ENCODE measurements around the gene IL2RA. TPM values are rescaled to one million over a fixed set of nuclear protein-coding genes. Genes with fewer than 3 reads are reported as not detected.

Gene IL2RA
- total and polyA plus RNA-seq, 9 of the 15 experiments (the other 6 are each of a cell fraction or from before 2014, with no cell fraction given) = 0.95 TPM; not detected in 8

DNA sequence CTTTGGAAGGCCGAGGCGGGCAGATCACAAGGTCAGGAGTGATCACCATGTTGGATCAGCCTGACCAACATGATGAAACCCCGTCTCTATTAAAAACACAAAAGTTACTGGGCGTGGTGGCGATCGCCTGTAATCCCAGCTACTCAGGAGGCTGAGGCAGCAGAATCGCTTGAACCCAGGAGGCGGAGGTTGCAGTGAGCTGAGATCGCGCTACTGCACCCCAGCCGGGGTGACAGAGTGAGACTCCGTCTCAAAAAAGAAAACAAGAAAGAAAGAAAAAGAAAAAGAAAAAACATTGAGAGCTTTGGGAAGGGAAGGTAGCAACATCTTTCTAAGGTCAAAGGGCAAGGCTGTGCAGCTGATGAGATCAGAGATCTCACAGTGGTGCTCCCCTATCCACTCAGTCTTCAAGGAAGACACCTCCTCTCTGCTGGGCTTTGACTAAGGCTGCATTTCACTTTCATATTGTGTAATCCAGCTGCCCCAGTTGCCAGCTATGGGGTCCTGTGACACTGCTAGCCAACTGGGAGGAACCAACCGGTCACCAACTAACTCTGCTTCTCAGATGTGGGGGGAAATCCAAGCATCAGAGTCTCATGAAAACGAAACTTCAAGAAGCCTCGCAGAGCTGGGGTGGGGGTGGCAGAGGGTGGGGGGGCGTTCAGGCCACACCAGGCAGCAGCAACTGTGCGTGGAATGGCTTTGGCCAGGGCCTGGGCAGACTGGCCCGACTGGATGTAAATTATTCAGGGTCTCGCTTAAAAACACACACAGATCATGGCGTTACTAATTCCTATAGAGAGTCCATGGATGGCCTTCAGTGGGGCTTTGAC, 86.3 kb downstream of the IL2RA start (continued):
- no peak for TF ChIP-seq SRSF7 (optimal IDR thresholded peaks at IDR 0.05; ENCODE audit: low read depth, low read length)
- no peak for TF ChIP-seq TGIF2 (CRISPR knock-in tag; IDR thresholded peaks at IDR 0.05)
- TF ChIP-seq, protein P1, sequence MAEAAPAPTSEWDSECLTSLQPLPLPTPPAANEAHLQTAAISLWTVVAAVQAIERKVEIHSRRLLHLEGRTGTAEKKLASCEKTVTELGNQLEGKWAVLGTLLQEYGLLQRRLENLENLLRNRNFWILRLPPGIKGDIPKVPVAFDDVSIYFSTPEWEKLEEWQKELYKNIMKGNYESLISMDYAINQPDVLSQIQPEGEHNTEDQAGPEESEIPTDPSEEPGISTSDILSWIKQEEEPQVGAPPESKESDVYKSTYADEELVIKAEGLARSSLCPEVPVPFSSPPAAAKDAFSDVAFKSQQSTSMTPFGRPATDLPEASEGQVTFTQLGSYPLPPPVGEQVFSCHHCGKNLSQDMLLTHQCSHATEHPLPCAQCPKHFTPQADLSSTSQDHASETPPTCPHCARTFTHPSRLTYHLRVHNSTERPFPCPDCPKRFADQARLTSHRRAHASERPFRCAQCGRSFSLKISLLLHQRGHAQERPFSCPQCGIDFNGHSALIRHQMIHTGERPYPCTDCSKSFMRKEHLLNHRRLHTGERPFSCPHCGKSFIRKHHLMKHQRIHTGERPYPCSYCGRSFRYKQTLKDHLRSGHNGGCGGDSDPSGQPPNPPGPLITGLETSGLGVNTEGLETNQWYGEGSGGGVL (CRISPR knock-in tag; IDR thresholded peaks at IDR 0.05) = no peak
- TF ChIP-seq ZNF212 (CRISPR knock-in tag; IDR thresholded peaks at IDR 0.05) = no peak
- no peak for TF ChIP-seq SRF (CRISPR knock-in tag; IDR thresholded peaks at IDR 0.05)
- no peak for TF ChIP-seq POLR2AphosphoS2 (IDR thresholded peaks at IDR 0.05; ENCODE audit: low read length)
- no peak for TF ChIP-seq FOXJ3 (CRISPR knock-in tag; IDR thresholded peaks at IDR 0.05)
- 0 out of 2 replicates have a peak, but pooled peaks have one; percentile 17 for TF ChIP-seq ZBTB7A (IDR thresholded peaks at IDR 0.05; ENCODE audit: borderline replicate concordance, control insufficient read depth, low read depth, low read length)
- TF ChIP-seq ZNF778 (CRISPR knock-in tag; IDR thresholded peaks at IDR 0.05) = no peak
- no peak for TF ChIP-seq ZZZ3 (IDR thresholded peaks at IDR 0.05)
- TF ChIP-seq, protein P2, sequence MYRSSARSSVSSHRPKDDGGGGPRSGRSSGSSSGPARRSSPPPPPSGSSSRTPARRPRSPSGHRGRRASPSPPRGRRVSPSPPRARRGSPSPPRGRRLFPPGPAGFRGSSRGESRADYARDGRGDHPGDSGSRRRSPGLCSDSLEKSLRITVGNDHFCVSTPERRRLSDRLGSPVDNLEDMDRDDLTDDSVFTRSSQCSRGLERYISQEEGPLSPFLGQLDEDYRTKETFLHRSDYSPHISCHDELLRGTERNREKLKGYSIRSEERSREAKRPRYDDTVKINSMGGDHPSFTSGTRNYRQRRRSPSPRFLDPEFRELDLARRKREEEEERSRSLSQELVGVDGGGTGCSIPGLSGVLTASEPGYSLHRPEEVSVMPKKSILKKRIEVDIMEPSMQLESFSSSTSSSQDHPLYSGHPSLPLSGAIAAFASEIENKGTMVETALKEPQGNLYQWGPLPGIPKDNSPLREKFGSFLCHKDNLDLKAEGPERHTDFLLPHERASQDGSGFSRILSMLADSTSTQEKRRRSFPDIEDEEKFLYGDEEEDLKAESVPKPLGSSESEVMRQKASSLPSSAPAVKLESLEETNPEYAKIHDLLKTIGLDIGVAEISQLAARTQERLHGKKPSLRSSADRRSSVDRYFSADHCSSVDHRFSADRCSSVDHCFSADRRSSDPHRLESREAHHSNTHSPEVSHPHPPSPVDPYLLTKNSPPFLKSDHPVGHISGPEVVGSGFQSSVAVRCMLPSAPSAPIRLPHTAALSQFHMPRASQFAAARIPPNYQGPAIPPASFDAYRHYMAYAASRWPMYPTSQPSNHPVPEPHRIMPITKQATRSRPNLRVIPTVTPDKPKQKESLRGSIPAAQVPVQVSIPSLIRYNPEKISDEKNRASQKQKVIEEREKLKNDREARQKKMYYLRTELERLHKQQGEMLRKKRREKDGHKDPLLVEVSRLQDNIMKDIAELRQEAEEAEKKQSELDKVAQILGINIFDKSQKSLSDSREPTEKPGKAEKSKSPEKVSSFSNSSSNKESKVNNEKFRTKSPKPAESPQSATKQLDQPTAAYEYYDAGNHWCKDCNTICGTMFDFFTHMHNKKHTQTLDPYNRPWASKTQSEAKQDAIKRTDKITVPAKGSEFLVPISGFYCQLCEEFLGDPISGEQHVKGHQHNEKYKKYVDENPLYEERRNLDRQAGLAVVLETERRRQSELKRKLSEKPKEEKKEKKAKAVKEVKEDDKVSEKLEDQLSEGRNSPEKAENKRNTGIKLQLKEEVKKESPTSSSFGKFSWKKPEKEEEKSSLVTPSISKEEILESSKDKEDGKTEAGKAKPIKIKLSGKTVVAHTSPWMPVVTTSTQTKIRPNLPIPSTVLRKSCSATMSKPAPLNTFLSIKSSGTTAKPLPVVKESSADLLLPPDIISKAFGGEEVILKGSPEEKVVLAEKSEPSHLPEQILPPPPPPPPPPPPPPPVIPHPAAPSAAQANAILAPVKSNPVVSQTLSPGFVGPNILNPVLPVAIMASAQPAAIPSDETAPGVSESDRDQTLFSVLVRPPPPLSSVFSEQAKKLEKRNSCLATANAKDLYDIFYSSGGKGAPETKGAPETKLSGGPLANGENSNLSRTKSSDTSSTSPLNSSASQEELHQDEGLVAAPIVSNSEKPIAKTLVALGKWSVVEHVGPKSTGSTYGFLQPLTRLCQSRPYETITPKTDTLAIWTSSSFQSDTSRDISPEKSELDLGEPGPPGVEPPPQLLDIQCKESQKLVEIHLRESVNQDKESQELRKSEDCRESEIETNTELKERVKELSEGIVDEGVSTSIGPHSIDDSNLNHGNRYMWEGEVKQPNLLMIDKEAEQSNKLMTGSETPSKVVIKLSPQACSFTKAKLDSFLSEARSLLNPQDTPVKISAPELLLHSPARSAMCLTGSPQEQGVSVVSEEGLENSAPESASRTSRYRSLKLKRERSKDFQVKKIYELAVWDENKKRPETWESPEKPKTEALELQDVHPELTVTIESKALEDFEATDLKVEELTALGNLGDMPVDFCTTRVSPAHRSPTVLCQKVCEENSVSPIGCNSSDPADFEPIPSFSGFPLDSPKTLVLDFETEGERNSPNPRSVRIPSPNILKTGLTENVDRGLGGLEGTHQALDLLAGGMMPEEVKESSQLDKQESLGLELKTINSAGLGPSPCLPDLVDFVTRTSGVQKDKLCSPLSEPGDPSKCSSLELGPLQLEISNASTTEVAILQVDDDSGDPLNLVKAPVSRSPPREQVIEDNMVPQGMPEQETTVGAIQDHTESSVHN (IDR thresholded peaks at IDR 0.05; ENCODE audit: borderline replicate concordance in 1 of 2, low read depth in 1 of 2) = no peak
- no peak for TF ChIP-seq GATAD2B (IDR thresholded peaks at IDR 0.05; ENCODE audit: borderline replicate concordance)
- TF ChIP-seq RHOXF2B (CRISPR knock-in tag; conservative IDR thresholded peaks at IDR 0.05) = no peak
- TF ChIP-seq DLX4 (CRISPR knock-in tag; IDR thresholded peaks at IDR 0.05) = no peak
- TF ChIP-seq FOXJ2 (tag; IDR thresholded peaks at IDR 0.05) = no peak
- TF ChIP-seq ZBTB17 (CRISPR knock-in tag; IDR thresholded peaks at IDR 0.05) = no peak
